ENCODE data around the gene TK1.

DNA sequence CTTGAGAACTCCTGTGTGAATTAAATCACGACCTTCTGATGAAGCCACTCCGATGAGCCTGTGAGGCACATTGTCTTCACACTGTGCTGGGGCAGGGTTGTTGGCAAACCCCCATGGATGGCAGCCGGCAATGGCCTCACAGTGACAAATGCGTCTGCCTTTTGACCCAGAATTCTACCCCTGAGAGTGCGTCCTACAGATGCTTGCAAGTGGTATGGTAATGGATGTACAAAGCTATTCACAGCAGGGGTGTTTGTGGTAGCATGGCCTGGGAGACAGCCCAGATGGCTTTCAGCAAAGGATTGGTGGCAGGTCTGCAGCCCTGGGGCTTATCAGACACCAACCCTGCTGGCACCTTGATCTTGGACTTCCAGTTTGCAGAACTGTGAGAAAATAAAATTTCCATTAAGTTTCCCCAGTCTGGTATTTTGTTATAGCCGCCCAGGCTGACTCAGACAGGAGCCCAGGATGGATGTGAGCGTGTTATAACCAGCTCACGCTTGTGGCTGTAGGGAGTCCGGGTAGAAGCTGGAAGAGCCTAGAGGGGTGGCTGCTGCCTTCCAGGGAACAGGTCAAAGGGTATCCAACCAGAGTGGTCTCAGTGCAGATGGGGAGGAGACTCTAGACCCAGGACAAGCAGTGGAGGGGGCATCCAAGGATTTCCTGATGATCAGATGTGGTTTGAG, 10.4 kb upstream of the TK1 start:
- TF ChIP-seq, protein P1, sequence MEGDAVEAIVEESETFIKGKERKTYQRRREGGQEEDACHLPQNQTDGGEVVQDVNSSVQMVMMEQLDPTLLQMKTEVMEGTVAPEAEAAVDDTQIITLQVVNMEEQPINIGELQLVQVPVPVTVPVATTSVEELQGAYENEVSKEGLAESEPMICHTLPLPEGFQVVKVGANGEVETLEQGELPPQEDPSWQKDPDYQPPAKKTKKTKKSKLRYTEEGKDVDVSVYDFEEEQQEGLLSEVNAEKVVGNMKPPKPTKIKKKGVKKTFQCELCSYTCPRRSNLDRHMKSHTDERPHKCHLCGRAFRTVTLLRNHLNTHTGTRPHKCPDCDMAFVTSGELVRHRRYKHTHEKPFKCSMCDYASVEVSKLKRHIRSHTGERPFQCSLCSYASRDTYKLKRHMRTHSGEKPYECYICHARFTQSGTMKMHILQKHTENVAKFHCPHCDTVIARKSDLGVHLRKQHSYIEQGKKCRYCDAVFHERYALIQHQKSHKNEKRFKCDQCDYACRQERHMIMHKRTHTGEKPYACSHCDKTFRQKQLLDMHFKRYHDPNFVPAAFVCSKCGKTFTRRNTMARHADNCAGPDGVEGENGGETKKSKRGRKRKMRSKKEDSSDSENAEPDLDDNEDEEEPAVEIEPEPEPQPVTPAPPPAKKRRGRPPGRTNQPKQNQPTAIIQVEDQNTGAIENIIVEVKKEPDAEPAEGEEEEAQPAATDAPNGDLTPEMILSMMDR (IDR thresholded peaks at IDR 0.05; ENCODE audit: low read depth, low read length, poor library complexity, severe bottlenecking) = no peak
- no peak for TF ChIP-seq EZH2phosphoT487 (IDR thresholded peaks at IDR 0.05; ENCODE audit: borderline replicate concordance, low read length)
